HPDE6-E6E7 (cell line): ENCODE results near the gene HOXC10.
A peak's percentile ranks its signal among the peaks of the same experiment; 100 is the strongest.

ENCODE experiments used
- DNase-seq: peaks from one replicate; pipeline ENCODE4 v3.0.0; 2011; ENCODE audit warnings: missing footprints; ENCODE audit errors: extremely low spot score

HOXC10 gene

DNA sequence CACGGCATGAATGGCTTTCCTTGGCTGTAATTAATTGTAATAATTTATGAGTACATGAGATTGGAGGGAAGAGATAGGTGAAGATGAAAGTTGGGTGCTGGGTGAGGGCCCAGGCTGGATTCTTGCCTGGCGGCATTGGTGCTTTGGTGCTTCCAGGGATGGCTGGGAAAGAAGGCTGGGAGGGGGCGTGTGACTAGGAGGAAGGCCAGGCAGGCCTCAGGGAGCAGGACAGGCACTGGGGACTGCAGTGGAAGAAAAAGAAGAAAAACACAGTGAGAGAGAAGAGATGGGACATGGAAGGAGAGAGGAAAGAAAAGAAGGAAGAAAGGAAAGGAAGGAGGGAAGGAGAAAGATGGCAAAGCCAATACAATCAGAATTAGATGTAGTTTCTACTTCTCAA is 18.7 kb downstream of the HOXC10 start:
- DNase-seq, result no peak

DNA sequence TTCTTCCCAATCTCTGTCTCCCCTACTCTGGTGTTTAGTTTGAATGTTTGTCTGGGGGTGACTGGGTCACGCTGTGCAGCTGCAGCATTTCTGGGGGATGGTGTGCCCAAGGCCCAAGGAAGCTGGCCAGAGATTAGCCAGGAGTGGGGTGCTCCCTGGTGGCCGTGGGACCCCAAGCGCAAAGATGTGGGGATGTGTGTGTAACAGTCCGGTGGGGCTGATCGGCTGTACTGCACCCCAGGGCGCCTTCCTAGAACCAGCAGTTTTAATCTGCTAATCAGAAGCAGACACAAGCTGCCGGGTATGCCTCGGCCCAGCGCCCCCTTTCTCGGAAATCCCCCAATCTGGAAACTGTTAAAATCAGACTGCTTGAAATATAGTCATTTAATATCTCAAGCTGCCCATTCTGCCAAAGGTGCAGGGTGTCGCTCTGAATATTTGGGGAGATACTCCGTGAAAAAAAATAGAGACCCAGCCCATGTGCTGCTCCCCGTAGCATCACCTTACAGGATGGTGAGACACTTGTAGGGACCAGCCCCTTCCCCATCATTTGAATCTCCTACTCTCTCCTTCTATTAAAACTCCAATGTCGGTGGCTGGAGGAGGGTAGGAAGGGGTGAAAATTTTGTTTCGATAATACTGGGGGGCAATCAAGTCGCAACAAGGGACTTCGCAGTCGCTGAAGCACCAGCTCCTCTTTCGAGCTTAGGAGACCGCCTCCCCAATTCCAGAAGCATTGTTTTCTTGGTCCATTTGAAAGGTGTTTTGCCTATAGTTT is 19.3 kb downstream of the HOXC10 start:
- DNase-seq, result no peak

DNA sequence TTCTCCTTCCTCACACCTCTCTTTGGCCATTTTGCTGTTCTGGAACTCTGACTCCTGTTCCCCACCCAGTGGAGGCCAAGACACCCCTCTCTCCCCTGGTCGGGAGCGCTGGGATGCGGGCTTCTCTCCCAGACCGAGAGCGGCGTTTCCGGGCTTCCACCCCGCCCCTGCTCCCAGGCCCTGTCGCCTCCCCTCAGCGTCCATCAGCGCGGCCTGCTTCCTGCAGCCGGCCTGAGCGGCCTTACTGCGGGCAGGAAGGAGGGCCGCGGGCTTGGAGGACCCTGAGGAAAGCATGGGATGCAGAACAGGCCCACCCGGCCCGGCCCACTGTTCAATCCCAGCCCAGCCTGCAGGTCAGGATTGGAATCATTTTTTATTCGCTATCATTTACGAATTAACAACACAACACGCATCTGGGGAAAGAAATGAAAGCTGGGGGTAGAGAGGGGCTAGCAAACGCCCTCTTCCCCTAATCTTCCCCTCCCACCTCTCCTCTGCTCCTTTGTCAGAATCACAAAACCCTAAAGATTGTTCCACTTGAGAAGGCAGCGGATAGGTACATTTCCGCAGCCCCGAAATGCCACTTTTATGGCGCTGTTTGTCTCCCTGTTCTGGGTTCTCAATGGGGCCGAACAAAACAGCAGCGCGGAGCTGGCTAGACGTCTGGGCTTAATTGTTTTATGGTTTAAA is 20.0 kb downstream of the HOXC10 start:
- DNase-seq, result no peak

DNA sequence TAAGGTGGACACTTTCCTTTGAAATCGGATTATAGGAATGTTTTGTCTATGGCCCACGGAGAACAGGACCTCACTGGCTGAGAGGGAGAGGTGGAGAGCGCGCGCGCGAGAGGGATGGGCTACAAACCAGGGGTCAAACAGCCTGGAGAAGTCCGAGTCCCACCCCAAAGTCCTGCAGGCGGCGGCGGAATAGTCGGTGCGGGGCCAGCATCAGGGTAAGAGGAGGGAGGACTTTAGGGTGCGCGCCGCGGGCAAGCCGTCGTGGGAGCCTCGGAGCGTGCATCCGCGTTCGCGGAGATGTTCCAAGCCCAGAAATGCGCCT is 20.5 kb downstream of the HOXC10 start:
- no peak for DNase-seq

DNA sequence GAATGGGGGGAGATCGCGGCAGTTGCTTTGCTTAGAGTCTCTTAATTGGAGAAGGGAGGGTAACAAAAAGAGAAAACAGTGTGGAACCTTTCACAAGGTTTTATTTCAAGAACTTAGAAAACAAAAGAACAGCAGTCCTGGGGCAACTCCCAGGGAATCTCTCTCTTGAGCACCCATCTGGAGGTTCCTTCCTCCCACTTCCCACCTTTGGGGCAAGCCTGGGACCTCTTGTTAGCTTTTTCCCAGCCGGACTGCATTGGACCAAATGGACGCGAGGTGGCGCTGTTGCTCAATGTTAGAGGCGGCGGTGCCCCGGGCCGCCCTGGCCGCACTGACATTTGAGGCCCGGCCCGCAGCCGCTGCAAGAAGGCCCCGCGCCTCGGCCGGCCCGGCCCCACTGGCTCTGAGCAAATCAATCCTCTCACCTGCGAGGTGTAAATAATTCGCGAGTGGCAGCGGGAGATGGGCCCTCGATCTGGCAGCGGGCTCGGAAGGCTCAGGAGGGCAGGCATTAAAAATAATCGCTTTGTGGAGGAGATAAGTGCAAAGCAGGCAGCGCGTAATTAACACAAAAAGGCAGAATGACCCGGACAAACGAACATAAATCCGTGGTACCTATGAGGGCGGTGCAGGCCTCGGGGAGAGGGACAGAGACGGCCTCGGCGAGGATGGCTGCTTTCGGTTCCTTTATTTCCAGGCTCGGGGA is 21.1 kb downstream of the HOXC10 start:
- peak; percentile 70 for DNase-seq

DNA sequence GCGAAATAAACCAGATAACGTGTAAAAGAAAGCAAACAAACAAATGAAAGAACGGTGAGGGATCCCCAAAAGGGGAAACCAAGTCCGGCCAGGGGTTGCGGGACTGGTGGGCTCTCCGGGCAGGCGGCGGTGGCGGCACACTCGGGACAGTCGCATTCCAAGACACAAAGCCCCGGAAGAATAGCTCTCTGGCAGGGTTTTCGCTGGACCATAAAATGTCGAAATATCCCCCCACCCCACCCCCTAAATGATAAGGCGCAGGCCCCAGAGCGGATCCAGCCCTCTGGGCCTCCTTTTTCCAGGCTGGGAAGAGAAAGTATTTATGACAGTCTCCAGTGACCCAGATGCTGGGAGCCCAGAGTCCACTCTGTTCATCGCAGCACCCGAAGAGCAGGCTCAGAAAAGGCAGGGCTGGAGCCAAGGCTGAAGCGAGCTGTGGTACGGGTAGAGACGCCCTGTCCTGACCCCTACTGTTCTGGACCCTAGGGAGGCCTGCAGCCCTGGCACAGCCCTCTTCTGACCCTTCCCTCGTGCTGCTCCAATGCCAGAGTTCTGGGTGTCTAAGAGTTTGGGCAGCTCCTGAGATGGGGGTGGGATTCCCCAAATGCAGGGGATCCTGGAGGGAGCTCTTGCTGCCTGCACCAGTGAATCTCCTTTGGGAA is 21.7 kb downstream of the HOXC10 start:
- no peak for DNase-seq

DNA sequence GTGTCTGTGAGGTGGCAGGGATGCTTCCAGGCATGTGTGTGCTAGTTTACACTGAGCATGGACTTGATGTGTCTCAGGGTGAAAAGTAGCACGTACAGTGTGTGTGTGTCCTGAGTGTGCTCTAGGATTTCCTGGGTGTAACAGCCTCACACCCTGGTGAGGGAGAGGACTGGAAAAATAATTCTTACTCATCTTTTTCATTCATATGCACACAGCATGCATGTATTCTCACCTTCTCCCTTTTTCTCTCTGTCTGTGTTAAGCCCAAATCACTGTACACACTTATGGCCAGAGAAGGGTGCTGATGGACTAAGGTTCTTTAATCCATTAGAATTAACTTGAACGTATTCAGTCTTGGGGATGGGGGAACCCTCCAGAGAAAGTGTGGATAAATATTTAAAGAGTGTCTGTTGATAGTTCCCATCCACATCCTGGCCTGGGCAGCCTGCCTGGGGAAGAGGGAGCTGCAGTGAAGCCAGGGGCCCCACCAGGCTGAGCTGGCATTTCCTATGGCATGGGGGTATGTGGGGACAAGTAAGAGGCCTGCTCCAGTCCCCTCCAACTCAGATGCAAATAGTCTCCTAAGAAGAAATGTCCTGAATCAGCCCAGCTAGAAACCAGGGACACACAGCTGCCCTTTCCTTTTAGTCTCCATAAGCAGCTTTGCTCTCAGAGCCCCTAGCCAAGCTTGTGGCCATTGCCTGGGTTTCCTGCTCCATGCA is 22.8 kb downstream of the HOXC10 start:
- DNase-seq, result no peak

DNA sequence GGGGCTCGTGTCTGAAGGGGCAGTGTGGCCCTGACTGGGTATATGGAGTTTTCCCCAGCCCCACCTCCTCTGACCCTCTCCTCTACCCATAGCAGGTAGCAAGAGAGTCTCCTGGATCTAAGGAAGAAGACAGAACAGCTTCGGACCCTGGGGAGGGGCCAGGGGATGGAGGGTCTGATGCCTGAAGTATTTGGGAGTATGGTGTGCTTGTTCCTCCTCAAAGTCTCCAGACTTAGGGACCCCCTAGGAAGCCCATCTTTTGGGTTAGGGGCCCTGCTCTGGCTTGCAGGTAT is 23.3 kb downstream of the HOXC10 start:
- no peak for DNase-seq

DNA sequence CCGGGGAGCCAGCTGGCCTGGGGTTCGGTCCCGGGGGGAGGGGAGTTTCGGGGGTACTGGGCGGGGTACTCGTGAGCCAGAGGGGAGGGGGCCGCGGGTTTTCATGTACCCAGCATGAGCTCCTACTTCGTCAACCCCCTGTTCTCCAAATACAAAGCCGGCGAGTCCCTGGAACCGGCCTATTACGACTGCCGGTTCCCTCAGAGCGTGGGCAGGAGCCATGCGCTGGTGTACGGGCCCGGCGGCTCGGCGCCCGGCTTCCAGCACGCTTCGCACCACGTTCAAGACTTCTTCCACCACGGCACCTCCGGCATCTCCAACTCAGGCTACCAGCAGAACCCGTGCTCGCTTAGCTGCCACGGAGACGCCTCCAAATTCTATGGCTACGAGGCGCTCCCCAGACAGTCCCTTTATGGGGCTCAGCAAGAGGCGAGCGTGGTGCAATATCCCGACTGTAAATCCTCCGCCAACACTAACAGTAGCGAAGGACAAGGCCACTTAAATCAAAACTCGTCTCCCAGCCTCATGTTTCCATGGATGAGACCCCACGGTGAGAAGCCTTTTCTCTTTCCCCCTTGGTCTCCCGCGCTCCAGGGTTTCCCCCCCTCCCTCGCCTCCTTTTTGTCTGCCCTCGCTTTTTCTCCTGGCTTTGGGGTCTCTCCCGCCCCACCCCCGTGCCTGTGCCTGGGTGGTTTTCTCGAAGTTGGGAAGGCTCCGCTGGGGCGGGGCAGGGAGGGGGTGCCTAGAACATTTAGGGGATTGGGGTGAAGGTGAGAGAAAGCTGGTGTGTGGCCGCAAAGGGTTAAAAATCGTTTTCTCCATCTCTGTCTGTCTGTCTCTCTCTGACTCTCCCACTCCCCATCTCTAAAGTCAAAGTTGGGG is 24.5 kb downstream of the HOXC10 start:
- DNase-seq, result no peak

DNA sequence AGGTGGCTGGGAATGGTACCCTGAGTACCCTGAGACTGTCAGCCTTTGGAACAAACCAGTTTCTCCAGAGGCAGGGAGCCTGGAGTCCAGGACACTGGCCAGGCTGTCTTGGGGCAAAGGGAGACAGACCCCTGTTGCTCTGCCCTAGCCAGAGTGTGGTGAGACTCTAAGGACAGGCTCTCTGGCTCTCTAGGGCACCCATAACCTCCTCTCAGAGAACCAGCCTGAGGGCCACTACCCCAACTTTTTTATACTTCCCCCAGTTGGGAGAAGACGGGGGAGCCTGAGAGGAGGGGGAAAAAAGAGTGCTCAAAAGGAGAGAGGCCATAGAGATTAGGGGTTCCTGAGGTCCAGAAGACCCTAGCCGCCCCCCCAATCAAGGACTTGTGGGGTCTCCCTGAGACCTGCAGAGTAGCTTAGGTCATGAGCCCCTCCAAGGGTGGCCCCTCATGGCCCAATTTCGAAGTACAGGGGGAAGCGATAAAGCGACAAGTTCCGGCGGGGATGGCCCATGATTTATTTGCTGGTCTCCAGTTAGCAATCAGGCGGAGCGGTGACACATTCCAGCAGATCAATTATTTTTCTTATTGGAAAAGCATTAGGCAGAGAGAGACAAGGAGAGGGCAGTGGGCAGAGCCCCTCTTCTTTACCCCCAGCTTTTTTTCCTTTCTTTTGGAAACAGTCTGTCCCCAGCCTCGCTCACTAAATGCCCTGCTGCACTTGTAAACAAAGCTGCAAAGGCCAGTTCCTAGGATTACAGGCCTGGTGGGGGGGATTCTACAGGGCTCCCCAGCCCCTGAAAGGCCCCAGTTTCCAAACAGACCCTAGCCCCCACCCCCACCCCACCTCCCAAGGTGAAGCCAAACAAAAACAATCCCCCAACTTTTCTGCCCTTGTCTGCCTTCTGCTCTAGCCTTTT is 25.4 kb downstream of the HOXC10 start:
- no peak for DNase-seq

DNA sequence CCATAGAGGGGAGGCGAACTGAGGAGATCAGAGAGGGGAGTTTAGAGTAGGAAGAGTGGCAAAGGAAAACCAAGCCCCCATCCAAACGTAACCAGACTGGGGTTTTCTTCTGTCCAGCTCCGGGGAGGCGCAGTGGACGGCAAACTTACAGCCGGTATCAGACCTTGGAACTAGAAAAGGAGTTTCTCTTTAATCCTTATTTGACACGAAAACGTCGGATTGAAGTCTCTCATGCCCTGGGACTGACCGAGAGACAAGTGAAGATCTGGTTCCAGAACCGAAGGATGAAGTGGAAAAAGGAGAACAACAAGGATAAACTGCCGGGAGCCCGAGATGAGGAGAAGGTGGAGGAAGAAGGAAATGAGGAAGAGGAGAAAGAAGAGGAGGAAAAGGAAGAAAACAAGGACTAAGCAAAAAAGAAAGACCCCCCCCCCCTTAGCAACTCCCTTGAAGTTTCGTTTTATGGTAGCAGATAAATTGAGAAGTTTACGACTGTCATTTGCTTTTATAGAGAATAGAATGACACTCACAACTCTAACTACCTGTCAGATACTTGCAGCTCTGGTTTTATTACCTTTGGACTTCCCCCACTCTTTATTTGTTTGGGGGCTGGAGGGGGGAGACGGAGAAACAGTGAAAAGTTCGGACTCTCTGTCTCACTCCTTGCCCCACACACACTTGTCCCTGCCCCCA is 26.2 kb downstream of the HOXC10 start:
- DNase-seq, result no peak

DNA sequence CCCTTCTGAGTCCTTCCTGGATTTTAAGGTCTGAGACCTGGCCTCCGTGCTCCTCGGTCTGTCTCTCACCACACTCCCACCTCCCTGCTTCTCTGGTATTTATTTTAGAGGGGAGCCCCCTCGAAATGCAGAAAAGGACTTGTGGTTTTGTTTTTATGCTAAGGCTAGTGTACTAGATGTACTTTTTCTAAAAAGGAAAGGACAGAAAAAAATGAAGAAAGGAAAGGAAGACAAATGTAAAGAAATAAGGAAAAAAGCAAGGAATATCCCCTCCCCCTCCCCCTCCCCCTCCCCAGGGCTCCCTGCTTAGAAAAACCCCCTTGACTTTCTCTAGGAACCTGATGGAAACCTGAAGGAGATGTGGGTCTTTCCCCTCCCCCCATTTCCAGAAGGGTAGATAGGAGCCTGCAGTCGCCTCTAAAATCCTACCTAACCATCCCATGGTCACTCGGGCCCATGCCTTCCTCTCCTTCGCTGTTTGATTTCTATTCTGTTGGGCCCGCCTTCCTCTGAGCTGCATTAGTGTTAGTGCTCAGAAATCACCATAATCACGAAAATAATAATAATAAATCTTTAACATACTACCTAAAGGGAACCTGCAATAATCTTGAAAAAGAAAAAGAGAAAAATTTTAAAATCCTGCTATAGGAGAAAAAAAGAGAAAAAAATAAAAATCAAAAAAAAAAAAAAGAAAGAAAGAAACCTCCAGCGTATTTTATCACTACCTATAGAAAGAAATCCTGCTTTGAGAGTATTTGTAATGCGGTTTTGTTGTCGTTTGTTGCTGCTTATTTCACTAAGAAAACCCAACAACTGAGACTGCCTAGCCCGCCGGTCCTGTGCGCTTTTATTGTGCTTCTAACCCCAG is 27.0 kb downstream of the HOXC10 start:
- no peak for DNase-seq

DNA sequence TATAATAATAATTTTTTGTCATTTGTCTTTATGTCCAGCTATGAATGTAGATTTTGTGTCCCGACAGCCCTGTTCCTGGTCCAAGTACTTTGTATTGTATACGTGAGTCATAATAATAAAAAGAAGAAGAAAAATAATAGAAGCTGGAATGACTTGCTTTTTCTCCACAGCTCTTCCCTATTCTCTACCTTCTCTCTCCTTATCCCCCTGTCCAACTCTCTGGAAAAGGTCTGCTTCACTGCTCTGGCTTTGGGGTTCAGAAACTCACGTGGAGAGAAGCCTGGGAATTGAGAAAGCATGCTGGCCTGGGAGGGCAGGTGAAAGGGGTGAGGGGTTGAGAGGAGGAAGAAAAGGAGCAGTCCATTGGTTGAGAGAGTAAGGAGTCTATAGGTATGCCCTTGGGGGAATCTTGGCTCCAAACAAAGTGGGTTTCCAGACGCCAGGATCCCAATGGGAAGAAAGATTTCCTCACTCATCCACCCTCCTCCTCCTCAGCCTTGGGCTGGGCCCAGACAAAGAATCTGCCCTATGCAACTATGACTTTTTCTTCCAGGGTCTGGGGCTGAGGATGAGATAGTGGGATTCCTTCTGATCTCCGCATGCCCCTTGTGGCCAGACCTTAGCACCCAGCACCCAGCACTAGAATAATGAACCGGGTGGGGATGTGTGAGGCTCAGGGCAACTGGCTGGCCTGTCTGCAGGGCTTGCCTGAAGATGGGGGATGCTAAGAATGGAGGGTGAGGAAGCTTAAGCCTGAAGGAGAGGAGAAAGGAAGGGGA is 27.9 kb downstream of the HOXC10 start:
- no peak for DNase-seq

DNA sequence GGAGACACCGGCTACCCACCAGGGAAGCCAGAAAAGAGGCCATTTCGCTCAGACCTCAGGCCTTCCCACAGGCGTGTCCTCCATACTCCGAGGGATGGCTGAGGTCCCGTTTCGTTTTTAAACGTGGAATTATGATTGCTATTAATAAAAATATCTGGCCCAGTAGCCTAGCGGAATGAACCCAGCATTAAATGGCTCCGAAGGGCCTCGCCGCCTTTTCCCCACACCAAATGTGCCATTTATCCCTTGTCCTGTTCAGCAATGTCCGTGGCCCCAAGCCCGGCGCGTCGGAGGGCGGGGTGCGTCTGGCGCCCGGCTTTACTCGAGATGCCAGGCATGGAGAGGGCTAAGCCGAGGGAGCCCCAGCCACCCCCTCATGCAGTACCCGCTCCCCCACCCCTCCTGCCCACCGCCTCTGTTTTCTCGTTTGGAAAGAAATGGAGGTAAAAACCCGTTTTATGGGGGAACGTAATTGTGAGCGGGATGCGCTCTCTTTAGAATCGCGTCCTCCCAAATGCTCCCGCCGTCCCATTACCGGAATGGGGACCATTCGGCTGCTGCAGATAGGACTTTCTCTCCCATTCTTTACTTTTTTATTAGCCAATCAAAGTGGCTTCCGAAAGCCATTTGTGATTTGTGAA is 29.6 kb downstream of the HOXC10 start:
- DNase-seq, result no peak

DNA sequence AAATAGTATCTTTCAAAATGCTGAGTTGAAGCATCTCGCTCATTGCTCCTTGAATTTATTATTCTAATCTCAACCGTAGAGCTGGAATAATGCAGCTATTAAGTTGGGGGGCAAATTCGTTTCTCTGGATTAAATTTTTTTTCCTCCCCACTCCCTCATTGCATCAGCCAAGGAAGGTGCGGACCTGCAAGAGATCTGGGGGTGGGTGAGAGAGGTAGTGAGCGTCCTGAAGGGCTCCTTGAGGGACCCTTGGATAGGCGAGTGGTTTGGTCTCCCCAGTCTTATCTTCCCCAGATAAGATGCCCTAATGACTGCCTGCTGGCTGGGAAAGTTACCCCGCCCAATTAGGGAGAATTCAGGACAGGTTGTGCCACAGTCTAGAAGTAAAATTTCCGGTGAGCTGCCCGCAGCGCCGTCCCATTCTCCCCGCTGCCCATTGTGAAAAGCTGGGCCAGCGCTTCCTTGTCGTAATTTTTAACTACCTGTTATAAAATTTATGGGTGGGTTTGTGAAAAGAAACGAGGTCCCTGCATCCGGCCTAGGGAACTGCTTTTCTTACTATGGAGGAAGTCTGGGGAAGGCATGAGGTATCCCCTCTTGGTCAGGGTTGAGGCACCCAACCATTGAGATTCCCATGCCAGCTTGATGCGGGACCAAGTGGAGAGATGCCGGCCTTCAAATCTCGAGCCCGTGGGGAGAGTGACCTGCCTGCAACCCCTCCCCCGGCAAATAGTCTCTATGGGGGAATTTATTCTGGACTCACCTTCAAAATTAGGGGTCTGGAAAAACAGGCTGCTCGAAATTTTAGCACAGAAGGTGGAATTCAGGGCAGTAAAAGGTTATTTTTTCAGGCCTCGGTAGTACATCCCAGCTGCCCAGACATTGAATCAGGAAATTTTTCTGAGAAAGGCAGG is 30.3 kb downstream of the HOXC10 start:
- no peak for DNase-seq

DNA sequence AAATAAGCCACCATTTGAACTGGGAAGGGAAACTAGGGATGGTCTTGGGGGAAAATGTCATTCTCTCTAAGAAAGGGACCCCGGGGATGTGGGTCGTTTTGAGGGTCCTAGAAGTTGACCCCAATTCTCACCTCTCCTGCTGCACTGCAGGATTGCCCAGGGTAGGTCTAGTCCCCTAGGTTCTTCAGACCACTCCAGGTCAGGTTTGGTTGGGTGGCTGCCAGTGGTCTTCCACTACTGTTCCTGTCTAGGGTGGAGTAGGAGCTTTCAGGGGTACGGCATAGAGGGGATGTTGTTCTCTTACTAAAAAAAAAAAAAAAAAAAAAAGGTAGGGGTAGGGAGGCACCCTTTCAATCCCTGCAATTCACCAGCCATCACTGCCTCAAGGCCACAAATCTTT is 31.1 kb downstream of the HOXC10 start:
- no peak for DNase-seq
